Spleen (tissue), 7 donors: ENCODE measurements around the gene DDX52.

ENCODE experiments used
- POLR2A ChIP-seq, 3 donors: fragments of 450-650 bp; IDR thresholded peaks; one replicate each; pipeline ENCODE4 v1.5.1; 2017; ENCODE audit warnings: antibody characterized with exemption in 3 of 3, mild to moderate bottlenecking in 1 of 3
- POLR2AphosphoS5 ChIP-seq, 3 donors: sonication (generic); formaldehyde crosslinking; IDR thresholded peaks; one replicate each; pipeline ENCODE4 v1.5.1; 2017; ENCODE audit warnings: antibody characterized with exemption in 3 of 3
- TF ChIP-seq, protein P1 (sequence below), 11 experiments: fragments of 200-600 bp in 7 of 11; fragments of 450-650 bp in 4 of 11; sonication (generic) in 4 of 11; IDR thresholded peaks in 8 of 11; conservative IDR thresholded peaks in 3 of 11; 1 replicate in 7 of 11; 2 replicates in 4 of 11; pipeline versions ENCODE4 v1.4.0 to v1.8.0; 2016 to 2021; ENCODE audit warnings: antibody characterized with exemption in 11 of 11, inconsistent platforms in 4 of 11, mild to moderate bottlenecking in 1 of 11
- donor health status: DM: no; HTN: no; CAD: no; lungs with moderate emphysema.
- donor health status: DM: no; HTN: no; CAD: no.
- donor health status: DM: no; HTN: no; CAD: no.

- TF ChIP-seq, protein P1, sequence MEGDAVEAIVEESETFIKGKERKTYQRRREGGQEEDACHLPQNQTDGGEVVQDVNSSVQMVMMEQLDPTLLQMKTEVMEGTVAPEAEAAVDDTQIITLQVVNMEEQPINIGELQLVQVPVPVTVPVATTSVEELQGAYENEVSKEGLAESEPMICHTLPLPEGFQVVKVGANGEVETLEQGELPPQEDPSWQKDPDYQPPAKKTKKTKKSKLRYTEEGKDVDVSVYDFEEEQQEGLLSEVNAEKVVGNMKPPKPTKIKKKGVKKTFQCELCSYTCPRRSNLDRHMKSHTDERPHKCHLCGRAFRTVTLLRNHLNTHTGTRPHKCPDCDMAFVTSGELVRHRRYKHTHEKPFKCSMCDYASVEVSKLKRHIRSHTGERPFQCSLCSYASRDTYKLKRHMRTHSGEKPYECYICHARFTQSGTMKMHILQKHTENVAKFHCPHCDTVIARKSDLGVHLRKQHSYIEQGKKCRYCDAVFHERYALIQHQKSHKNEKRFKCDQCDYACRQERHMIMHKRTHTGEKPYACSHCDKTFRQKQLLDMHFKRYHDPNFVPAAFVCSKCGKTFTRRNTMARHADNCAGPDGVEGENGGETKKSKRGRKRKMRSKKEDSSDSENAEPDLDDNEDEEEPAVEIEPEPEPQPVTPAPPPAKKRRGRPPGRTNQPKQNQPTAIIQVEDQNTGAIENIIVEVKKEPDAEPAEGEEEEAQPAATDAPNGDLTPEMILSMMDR (IDR thresholded peaks at IDR 0.05 in 8 of 11, conservative IDR thresholded peaks at IDR 0.05 in 3 of 11), result no peak
- no peak for TF ChIP-seq POLR2A (IDR thresholded peaks at IDR 0.05)
- no peak for TF ChIP-seq POLR2AphosphoS5 (IDR thresholded peaks at IDR 0.05)
Measured at GRCh38 chr17:37637956-37638355, 5.3 kb downstream of the DDX52 start.
